PFSK-1 (cell line): Measurements from ENCODE around the gene RETSAT.

Experiments
- FOXP2 ChIP-seq: optimal IDR thresholded peaks from 2 replicates; pipeline ENCODE3; 2011; ENCODE audit warnings: borderline replicate concordance, control low read depth, inconsistent platforms; ENCODE audit not compliant: insufficient read depth; ENCODE audit errors: extremely low read length, extremely low read depth
- POLR2AphosphoS5 ChIP-seq: IDR thresholded peaks from 2 replicates; pipeline ENCODE4 v1.6.1; 2012; ENCODE audit warnings: low read depth, mild to moderate bottlenecking, control low read depth, low read length, moderate library complexity
- REST ChIP-seq, 2 experiments: IDR thresholded peaks; 2 replicates each; pipeline versions ENCODE4 v1.6.1 to v1.8.0; 2011 to 2012; ENCODE audit warnings: low read depth in 2 of 2, low read length in 2 of 2, control low read depth in 1 of 2, inconsistent platforms in 1 of 2, mild to moderate bottlenecking in 1 of 2, moderate library complexity in 1 of 2; ENCODE audit not compliant: insufficient read depth in 1 of 2
- SIN3A ChIP-seq: IDR thresholded peaks from 2 replicates; pipeline ENCODE4 v1.6.1; 2012; ENCODE audit warnings: mild to moderate bottlenecking, low read length, moderate library complexity, borderline replicate concordance; ENCODE audit not compliant: insufficient read depth
- TAF1 ChIP-seq: IDR thresholded peaks from 2 replicates; pipeline ENCODE4 v1.6.1; 2012; ENCODE audit warnings: low read length, control low read depth, borderline replicate concordance; ENCODE audit not compliant: insufficient read depth

DNA sequence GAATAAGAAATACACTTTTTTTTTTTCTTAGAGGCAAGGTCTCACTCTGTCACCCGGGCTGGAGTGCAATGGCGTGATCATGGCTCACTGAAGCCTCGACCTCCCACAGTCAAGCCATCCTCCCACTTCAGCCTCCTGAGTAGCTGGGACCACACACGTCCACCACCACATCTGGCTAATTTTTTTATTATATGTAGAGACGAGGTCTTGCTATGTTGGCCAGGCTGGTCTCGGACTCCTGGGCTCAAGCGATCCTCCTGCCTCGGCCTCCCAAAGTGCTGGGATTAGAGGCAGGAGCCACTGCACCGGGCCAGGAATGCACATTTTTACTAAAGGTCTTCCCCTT is 28.9 kb downstream of the RETSAT start:
- TF ChIP-seq REST (IDR thresholded peaks at IDR 0.05; ENCODE audit: insufficient read depth in 1 of 2, low read depth in 2 of 2, low read length in 2 of 2) (no peak), POLR2AphosphoS5 (no peak), SIN3A (no peak), TAF1 (no peak), FOXP2 (no peak)
